Adipocyte (in vitro differentiated cells): ENCODE results near the gene OR4M2.
"Not testable (repeated sequence)": the region's sequence is repeated elsewhere in the genome, so short reads cannot be mapped to it uniquely, and the experiment has no call there.

Experiments used
- DNase-seq: peaks from one replicate; pipeline ENCODE4 v3.0.0-alpha.2; 2015; ENCODE audit warnings: low read depth
- H3K27me3 ChIP-seq: replicated peaks from 2 replicates; pipeline ENCODE4 v1.7.0; 2013; ENCODE audit warnings: mild to moderate bottlenecking, low read length, moderate library complexity; ENCODE audit not compliant: control insufficient read depth, insufficient read depth
- H3K36me3 ChIP-seq: 2 replicates; pipeline ENCODE4 v1.7.0; 2013; ENCODE audit warnings: low read length, mild to moderate bottlenecking, moderate library complexity; ENCODE audit not compliant: control insufficient read depth, insufficient read depth, severe bottlenecking
- H3K4me1 ChIP-seq: 2 replicates; pipeline ENCODE4 v1.7.0; 2013; ENCODE audit warnings: mild to moderate bottlenecking, low read length, moderate library complexity; ENCODE audit not compliant: control insufficient read depth, insufficient read depth
- H3K4me3 ChIP-seq: 2 replicates; pipeline ENCODE4 v1.7.0; 2013; ENCODE audit warnings: mild to moderate bottlenecking, low read length, moderate library complexity
- H3K9ac ChIP-seq: 2 replicates; pipeline ENCODE4 v1.7.0; 2013; ENCODE audit warnings: mild to moderate bottlenecking, low read length, moderate library complexity
- H3K9me3 ChIP-seq: 2 replicates; pipeline ENCODE4 v1.7.0; 2013; ENCODE audit warnings: mild to moderate bottlenecking, low read length, moderate library complexity; ENCODE audit not compliant: control insufficient read depth

The OR4M2 gene, protein sequence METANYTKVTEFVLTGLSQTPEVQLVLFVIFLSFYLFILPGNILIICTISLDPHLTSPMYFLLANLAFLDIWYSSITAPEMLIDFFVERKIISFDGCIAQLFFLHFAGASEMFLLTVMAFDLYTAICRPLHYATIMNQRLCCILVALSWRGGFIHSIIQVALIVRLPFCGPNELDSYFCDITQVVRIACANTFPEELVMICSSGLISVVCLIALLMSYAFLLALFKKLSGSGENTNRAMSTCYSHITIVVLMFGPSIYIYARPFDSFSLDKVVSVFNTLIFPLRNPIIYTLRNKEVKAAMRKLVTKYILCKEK

DNA sequence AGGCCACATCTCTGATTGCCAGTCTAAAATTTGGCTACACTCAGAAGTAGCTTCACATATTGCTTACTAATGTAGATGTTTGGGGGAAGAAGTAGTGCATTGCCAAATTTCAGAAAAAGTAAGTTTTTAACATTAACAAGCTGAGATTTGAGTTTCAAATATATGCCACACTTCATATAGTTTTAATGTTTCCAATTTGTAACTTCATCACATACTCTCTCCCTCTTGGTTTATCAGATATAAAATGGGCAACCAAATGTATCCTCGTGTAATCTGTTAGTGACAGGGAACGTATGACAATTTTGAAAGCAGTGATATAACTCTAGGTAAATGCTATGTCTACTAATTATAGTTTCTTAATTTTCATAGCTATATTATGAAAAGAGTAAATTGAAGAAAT is at the start of gene OR4M2:
Gene OR4M2, plus strand, starts transcription at position 301 of the 400 bp plus-strand sequence. Its CDS starts 98 bp downstream, at position 399.
- not testable (repeated sequence) for H3K9ac ChIP-seq, H3K9me3 ChIP-seq, H3K4me3 ChIP-seq, H3K4me1 ChIP-seq, DNase-seq, H3K36me3 ChIP-seq, H3K27me3 ChIP-seq

GRCh38 chr15:22069267-22069666 is 11.1 kb upstream of the OR4M2 start:
- H3K36me3 ChIP-seq, H3K27me3 ChIP-seq, H3K4me3 ChIP-seq, H3K9me3 ChIP-seq, H3K4me1 ChIP-seq, H3K9ac ChIP-seq, DNase-seq: not testable (repeated sequence)

DNA sequence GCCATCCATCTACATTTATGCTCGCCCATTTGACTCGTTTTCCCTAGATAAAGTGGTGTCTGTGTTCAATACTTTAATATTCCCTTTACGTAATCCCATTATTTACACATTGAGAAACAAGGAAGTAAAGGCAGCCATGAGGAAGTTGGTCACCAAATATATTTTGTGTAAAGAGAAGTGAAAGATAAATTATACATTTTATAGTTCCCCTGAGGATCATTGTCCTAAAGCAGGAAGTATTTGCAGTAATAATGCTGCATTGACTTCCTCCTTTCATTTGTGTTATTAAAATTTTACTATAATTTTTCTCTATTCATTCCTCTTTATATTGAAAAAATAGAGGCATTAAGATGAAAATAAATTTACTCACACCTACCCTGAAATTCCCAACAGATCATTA is 1.1 kb downstream of the OR4M2 start:
- H3K9ac ChIP-seq, H3K9me3 ChIP-seq, H3K36me3 ChIP-seq, H3K4me1 ChIP-seq, H3K4me3 ChIP-seq, DNase-seq, H3K27me3 ChIP-seq: not testable (repeated sequence)

DNA sequence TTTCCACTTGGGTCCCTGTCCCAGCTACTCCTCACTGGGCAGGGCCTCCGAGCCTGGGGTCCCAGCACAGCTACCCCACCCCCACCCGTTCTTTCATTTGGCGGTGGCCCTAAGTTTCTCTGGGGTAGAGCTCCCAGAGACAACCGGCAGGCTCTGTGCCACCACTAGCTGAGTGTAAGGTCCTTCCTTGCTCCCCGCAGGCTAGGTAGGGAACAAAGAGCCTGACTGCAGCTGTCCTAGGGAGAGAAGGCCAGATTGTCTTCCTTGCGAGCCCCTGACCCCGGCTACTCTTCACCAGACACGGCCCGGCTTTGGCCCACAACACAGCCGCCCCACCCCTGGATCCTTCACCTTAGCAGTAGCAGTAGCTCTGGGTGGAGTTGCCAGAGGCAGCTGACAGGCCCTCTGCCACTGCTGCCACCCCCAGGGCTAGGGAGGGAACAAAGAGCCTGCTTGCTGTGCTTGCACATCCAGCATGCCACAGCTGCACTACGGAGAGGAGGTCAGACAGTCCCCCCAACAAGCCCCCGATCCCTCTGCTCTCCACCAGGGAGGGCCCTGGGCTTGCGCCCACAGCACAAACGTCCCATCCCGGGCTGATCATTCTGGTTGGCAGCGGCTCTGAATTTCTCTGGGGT is 18.4 kb downstream of the OR4M2 start:
- H3K4me3 ChIP-seq, H3K9ac ChIP-seq, H3K36me3 ChIP-seq, H3K27me3 ChIP-seq, H3K9me3 ChIP-seq, DNase-seq, H3K4me1 ChIP-seq: not testable (repeated sequence)

DNA sequence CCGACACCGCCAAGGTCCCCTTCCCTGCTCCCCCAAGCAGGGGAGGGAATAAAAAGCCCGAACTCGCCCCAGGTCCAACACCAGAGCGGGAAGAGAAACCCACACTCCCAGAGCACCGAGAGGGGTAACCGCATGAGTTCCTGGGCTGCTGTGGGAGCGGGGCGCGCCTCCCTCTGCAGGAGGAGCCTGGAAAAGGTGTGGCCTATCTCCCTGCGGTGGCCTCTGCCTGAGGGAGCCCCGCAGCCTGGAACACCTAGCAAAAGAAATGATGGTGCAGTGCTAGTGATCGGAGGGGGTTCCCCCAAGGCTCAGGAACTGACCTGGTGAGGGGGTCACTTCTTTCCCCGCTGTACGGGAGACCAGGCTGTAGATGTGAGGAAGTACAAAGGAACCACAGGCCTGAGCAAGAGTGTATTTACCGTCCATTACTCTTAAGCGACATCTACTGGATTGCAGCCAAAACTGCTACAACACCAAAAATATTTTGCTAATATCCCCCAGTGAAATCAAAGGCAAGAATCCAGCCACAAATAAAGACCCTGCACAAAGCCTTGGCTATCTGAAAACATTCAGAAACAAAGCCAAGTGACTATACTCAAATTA is 19.1 kb downstream of the OR4M2 start:
- not testable (repeated sequence) for H3K9ac ChIP-seq, DNase-seq, H3K27me3 ChIP-seq, H3K4me1 ChIP-seq, H3K4me3 ChIP-seq, H3K36me3 ChIP-seq, H3K9me3 ChIP-seq

GRCh38 chr15:22122033-22122432 is 41.7 kb downstream of the OR4M2 start:
- not testable (repeated sequence) for H3K4me3 ChIP-seq, H3K27me3 ChIP-seq, H3K36me3 ChIP-seq, DNase-seq, H3K4me1 ChIP-seq, H3K9ac ChIP-seq, H3K9me3 ChIP-seq
